Mammary epithelial cell (primary cell): ENCODE data around the gene CIITA.

ENCODE experiments used
- EZH2 ChIP-seq: IDR thresholded peaks from 2 replicates; pipeline ENCODE4 v1.6.1; 2012; ENCODE audit warnings: low read length, inconsistent platforms, borderline replicate concordance
- TF ChIP-seq, protein P1 (sequence below), 2 donors: IDR thresholded peaks in 1 of 2; conservative IDR thresholded peaks in 1 of 2; 2 replicates each; pipeline ENCODE4 v1.5.1; 2011 to 2012; ENCODE audit warnings: inconsistent platforms in 2 of 2, low read length in 2 of 2, mild to moderate bottlenecking in 2 of 2, control low read depth in 1 of 2, low read depth in 1 of 2; ENCODE audit not compliant: insufficient read depth in 1 of 2; ENCODE audit errors: extremely low read depth in 1 of 2

GRCh38 chr16:10980813-10981212 lies 103.8 kb downstream of the CIITA start:
- TF ChIP-seq, protein P1, sequence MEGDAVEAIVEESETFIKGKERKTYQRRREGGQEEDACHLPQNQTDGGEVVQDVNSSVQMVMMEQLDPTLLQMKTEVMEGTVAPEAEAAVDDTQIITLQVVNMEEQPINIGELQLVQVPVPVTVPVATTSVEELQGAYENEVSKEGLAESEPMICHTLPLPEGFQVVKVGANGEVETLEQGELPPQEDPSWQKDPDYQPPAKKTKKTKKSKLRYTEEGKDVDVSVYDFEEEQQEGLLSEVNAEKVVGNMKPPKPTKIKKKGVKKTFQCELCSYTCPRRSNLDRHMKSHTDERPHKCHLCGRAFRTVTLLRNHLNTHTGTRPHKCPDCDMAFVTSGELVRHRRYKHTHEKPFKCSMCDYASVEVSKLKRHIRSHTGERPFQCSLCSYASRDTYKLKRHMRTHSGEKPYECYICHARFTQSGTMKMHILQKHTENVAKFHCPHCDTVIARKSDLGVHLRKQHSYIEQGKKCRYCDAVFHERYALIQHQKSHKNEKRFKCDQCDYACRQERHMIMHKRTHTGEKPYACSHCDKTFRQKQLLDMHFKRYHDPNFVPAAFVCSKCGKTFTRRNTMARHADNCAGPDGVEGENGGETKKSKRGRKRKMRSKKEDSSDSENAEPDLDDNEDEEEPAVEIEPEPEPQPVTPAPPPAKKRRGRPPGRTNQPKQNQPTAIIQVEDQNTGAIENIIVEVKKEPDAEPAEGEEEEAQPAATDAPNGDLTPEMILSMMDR (conservative IDR thresholded peaks at IDR 0.05 in 1 of 2, IDR thresholded peaks at IDR 0.05 in 1 of 2; ENCODE audit: extremely low read depth in 1 of 2, insufficient read depth in 1 of 2, low read depth in 1 of 2, low read length in 2 of 2): no peak
- TF ChIP-seq EZH2: no peak
